ENCODE measurements around the gene DCUN1D5. TPM values are rescaled to one million over a fixed set of nuclear protein-coding genes. Genes with fewer than 3 reads are reported as not detected.

DCUN1D5 gene
- total and polyA plus RNA-seq, 2 of the 8 experiments (the other 6 are each of a cell fraction or from before 2014, with no cell fraction given) = 76.1 to 95.4 TPM

DNA sequence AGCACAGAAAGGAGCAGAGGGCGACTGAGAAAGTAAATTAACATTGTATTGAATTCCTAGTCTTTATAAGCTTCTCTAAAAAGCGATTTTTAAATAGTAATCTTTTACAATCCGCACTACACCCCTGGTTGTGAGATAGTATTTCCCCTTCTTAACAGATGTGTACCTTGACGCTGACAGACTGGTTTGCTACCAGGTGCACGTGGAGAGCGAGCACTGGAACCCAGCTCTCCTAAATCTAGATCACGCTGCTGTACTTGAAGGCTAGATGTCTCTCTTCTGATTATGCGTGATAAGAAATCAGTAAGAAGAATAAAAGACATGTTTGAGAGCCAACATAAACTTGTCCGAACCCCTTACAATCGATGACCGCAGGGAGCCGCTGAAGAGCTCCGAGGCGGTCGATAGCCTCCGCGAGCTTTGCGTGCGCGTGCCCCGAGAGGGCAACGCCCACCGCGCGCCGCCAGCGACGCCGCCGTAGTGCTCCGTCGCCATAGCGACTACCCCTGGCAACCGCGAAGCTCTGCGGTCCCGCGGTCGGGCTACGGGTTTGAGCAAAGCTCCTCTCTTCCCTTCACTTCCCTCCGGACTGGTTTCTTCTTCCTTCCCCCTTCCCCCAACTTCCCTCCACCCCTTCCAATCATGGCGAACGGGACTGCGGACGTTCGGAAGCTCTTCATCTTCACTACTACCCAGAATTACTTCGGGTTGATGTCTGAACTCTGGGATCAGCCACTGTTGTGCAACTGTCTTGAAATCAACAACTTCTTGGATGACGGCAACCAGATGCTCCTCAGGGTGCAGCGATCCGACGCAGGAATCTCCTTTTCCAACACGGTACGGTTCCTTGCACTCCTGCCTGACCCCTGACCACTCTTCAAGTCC lies 17.2 kb upstream of the DCUN1D5 start, which contains the start of gene DYNC2H1 (continued):
- no peak for TF ChIP-seq TCF12 (IDR thresholded peaks at IDR 0.05; ENCODE audit: low read depth, low read length)
- TF ChIP-seq SP2 (IDR thresholded peaks at IDR 0.05; ENCODE audit: low read length) = no peak
- TF ChIP-seq, protein P1, sequence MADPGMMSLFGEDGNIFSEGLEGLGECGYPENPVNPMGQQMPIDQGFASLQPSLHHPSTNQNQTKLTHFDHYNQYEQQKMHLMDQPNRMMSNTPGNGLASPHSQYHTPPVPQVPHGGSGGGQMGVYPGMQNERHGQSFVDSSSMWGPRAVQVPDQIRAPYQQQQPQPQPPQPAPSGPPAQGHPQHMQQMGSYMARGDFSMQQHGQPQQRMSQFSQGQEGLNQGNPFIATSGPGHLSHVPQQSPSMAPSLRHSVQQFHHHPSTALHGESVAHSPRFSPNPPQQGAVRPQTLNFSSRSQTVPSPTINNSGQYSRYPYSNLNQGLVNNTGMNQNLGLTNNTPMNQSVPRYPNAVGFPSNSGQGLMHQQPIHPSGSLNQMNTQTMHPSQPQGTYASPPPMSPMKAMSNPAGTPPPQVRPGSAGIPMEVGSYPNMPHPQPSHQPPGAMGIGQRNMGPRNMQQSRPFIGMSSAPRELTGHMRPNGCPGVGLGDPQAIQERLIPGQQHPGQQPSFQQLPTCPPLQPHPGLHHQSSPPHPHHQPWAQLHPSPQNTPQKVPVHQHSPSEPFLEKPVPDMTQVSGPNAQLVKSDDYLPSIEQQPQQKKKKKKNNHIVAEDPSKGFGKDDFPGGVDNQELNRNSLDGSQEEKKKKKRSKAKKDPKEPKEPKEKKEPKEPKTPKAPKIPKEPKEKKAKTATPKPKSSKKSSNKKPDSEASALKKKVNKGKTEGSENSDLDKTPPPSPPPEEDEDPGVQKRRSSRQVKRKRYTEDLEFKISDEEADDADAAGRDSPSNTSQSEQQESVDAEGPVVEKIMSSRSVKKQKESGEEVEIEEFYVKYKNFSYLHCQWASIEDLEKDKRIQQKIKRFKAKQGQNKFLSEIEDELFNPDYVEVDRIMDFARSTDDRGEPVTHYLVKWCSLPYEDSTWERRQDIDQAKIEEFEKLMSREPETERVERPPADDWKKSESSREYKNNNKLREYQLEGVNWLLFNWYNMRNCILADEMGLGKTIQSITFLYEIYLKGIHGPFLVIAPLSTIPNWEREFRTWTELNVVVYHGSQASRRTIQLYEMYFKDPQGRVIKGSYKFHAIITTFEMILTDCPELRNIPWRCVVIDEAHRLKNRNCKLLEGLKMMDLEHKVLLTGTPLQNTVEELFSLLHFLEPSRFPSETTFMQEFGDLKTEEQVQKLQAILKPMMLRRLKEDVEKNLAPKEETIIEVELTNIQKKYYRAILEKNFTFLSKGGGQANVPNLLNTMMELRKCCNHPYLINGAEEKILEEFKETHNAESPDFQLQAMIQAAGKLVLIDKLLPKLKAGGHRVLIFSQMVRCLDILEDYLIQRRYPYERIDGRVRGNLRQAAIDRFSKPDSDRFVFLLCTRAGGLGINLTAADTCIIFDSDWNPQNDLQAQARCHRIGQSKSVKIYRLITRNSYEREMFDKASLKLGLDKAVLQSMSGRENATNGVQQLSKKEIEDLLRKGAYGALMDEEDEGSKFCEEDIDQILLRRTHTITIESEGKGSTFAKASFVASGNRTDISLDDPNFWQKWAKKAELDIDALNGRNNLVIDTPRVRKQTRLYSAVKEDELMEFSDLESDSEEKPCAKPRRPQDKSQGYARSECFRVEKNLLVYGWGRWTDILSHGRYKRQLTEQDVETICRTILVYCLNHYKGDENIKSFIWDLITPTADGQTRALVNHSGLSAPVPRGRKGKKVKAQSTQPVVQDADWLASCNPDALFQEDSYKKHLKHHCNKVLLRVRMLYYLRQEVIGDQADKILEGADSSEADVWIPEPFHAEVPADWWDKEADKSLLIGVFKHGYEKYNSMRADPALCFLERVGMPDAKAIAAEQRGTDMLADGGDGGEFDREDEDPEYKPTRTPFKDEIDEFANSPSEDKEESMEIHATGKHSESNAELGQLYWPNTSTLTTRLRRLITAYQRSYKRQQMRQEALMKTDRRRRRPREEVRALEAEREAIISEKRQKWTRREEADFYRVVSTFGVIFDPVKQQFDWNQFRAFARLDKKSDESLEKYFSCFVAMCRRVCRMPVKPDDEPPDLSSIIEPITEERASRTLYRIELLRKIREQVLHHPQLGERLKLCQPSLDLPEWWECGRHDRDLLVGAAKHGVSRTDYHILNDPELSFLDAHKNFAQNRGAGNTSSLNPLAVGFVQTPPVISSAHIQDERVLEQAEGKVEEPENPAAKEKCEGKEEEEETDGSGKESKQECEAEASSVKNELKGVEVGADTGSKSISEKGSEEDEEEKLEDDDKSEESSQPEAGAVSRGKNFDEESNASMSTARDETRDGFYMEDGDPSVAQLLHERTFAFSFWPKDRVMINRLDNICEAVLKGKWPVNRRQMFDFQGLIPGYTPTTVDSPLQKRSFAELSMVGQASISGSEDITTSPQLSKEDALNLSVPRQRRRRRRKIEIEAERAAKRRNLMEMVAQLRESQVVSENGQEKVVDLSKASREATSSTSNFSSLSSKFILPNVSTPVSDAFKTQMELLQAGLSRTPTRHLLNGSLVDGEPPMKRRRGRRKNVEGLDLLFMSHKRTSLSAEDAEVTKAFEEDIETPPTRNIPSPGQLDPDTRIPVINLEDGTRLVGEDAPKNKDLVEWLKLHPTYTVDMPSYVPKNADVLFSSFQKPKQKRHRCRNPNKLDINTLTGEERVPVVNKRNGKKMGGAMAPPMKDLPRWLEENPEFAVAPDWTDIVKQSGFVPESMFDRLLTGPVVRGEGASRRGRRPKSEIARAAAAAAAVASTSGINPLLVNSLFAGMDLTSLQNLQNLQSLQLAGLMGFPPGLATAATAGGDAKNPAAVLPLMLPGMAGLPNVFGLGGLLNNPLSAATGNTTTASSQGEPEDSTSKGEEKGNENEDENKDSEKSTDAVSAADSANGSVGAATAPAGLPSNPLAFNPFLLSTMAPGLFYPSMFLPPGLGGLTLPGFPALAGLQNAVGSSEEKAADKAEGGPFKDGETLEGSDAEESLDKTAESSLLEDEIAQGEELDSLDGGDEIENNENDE (IDR thresholded peaks at IDR 0.05; ENCODE audit: insufficient replicate concordance, low read length) = no peak
- no peak for TF ChIP-seq NANOG (IDR thresholded peaks at IDR 0.05; ENCODE audit: insufficient read depth, low read depth, low read length, poor library complexity, severe bottlenecking)
- TF ChIP-seq KDM5A (IDR thresholded peaks at IDR 0.05; ENCODE audit: low read length) = no peak
- no peak for TF ChIP-seq TAF7 (optimal IDR thresholded peaks at IDR 0.05; ENCODE audit: borderline replicate concordance, low read depth, low read length)
- no peak for TF ChIP-seq EP300 (IDR thresholded peaks at IDR 0.05; ENCODE audit: borderline replicate concordance in 1 of 2, low read depth in 2 of 2, low read length in 2 of 2)
- TF ChIP-seq JUN (IDR thresholded peaks at IDR 0.05; ENCODE audit: low read depth, low read length) = no peak
- no peak for TF ChIP-seq SAP30 (IDR thresholded peaks at IDR 0.05; ENCODE audit: insufficient read depth, insufficient replicate concordance, low read length)
